Gastrocnemius medialis (tissue), 4 donors: ENCODE measurements around the gene NOX5.

Experiments used
- CTCF ChIP-seq, 5 experiments: fragments of 450-650 bp in 3 of 5; fragments of 200-600 bp in 2 of 5; sonication (generic) in 2 of 5; IDR thresholded peaks in 4 of 5; conservative IDR thresholded peaks in 1 of 5; 1 replicate in 4 of 5; 2 replicates in 1 of 5; pipeline ENCODE4 v1.5.1; 2016 to 2019; ENCODE audit warnings: antibody characterized with exemption in 5 of 5, mild to moderate bottlenecking in 3 of 5, moderate library complexity in 3 of 5
- POLR2A ChIP-seq, 2 donors: fragments of 450-650 bp; IDR thresholded peaks; one replicate each; pipeline ENCODE4 v1.6.1; 2017; ENCODE audit warnings: antibody characterized with exemption in 2 of 2, mild to moderate bottlenecking in 2 of 2, moderate library complexity in 2 of 2

DNA sequence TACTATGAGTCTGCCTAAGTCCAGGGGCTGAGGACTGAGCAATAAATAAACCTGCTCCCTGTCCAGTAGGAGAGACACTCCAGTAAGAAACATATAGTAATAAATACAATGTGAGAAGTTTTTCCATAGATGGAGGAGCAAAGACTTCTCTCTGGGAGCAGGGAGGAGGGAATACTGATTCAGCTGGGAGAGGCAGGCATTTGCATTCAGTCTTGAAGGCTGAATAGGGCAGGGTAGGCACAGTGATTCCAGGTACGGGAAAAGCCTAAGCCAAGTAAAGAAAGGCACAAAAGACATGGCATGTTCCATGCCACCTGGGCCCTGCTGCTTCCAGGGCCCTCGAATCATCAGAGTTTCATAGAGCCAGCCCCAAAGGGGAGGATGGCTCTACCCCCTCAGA is 86.3 kb downstream of the NOX5 start:
- no peak for TF ChIP-seq CTCF (IDR thresholded peaks at IDR 0.05 in 4 of 5, conservative IDR thresholded peaks at IDR 0.05 in 1 of 5)
- no peak for TF ChIP-seq POLR2A (IDR thresholded peaks at IDR 0.05)
